Neural progenitor cell (in vitro differentiated cells): Measurements from ENCODE around the gene GALP.

ENCODE experiments used
- EZH2 ChIP-seq: fragments of 200-600 bp; sonication (generic); IDR thresholded peaks from 2 replicates; pipeline ENCODE4 v1.6.1; 2017; ENCODE audit warnings: antibody characterized with exemption, mild to moderate bottlenecking, moderate library complexity
- TF ChIP-seq, protein P1 (sequence below): fragments of 200-600 bp; sonication (generic); IDR thresholded peaks from 2 replicates; pipeline ENCODE4 v1.5.1; 2017; ENCODE audit warnings: antibody characterized with exemption, mild to moderate bottlenecking

DNA sequence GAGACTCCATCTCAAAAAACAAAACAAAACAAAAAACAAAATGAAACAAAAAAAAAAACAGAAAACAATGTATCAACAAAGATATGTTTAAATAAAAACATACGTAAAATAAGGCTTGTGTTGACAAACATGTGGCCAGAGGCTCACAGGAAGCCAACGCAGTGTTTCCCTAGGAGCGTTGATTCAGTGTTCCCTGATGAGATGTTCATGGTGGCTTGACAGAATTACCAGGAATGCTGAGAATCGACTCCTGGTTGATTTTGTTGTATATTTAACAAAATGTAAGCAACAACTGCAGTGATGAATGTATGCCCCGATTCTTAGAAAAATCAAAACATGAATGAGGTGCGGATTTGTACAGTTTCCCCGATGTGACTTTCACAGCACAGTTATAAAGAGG, 45.8 kb upstream of the GALP start:
- no peak for TF ChIP-seq EZH2
- TF ChIP-seq, protein P1, sequence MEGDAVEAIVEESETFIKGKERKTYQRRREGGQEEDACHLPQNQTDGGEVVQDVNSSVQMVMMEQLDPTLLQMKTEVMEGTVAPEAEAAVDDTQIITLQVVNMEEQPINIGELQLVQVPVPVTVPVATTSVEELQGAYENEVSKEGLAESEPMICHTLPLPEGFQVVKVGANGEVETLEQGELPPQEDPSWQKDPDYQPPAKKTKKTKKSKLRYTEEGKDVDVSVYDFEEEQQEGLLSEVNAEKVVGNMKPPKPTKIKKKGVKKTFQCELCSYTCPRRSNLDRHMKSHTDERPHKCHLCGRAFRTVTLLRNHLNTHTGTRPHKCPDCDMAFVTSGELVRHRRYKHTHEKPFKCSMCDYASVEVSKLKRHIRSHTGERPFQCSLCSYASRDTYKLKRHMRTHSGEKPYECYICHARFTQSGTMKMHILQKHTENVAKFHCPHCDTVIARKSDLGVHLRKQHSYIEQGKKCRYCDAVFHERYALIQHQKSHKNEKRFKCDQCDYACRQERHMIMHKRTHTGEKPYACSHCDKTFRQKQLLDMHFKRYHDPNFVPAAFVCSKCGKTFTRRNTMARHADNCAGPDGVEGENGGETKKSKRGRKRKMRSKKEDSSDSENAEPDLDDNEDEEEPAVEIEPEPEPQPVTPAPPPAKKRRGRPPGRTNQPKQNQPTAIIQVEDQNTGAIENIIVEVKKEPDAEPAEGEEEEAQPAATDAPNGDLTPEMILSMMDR, result no peak
